ENCODE measurements around the gene AKNA. TPM values are rescaled to one million over a fixed set of nuclear protein-coding genes. Genes with fewer than 3 reads are reported as not detected.

The AKNA gene
- total and polyA plus RNA-seq, 2 of the 8 experiments (the other 6 are each of a cell fraction or from before 2014, with no cell fraction given): 21.0 to 27.4 TPM

- Histone ChIP-seq H2BK5ac (ENCODE audit: low read depth, low read length) (0 out of 2 replicates have a peak overlapping the region, but pooled peaks have one; percentile 7), H3K79me2 (ENCODE audit: control insufficient read depth in 1 of 2, insufficient read depth in 2 of 2, low read length in 2 of 2) (peaks cover 0 to 3% of the 10 kb centered on the region in 2 experiments; a peak in 1 of 4 replicates), H4K5ac (ENCODE audit: insufficient read length, low read depth, low read length) (peak overlapping the region; percentile 62), H3K23me2 (ENCODE audit: low read depth, low read length) (peaks cover 6% of the 10 kb centered on the region; the same call in 1 of the 2 replicates), H3K23ac (ENCODE audit: insufficient read length) (no peak overlapping the region), H3K4me2 (ENCODE audit: insufficient read depth in 1 of 2, low read depth in 2 of 2, low read length in 2 of 2) (peak overlapping the region; percentile 71 to 85), H2BK15ac (ENCODE audit: low read length) (no peak overlapping the region), H4K20me1 (replicated peaks in 1 of 2; ENCODE audit: control insufficient read depth in 1 of 2, insufficient read depth in 2 of 2, low read length in 2 of 2) (peaks cover 0 to 1% of the 10 kb centered on the region in 2 experiments), H2AFZ (ENCODE audit: low read length) (no peak overlapping the region), H3K27ac (ENCODE audit: low read depth, low read length) (no peak overlapping the region), H3K27me3 (replicated peaks in 1 of 4; ENCODE audit: control insufficient read depth in 3 of 4, extremely low read depth in 1 of 4, insufficient read depth in 3 of 4, low read length in 3 of 4) (no peaks in the 10 kb centered on the region), H3K4ac (replicated peaks; ENCODE audit: insufficient read length, low read depth, low read length) (no peak overlapping the region), H3K14ac (ENCODE audit: insufficient read length) (no peak overlapping the region), H4K91ac (replicated peaks; ENCODE audit: insufficient read length, low read length) (peak overlapping the region; percentile 18), H3K56ac (replicated peaks; ENCODE audit: insufficient read length, low read depth, low read length) (no peak overlapping the region), H3K4me3 (ENCODE audit: extremely low read depth in 1 of 4, insufficient read depth in 2 of 4, low read depth in 3 of 4, low read length in 4 of 4) (peak overlapping the region; percentile 45 to 82 (median 60)), H3K9ac (replicated peaks in 1 of 4; ENCODE audit: extremely low read depth in 1 of 4, low read depth in 3 of 4, low read length in 3 of 4) (peak overlapping the region in 3 of 4 experiments; percentile 4 to 47 (median 43); a peak in 5 of 7 replicates), H4K8ac (ENCODE audit: extremely low read depth, insufficient read depth, low read length) (peak overlapping the region; percentile 83; the same call in 1 of the 2 replicates), H2AK5ac (ENCODE audit: low read depth, low read length) (no peak overlapping the region), H3K79me1 (ENCODE audit: low read depth, low read length) (no peaks in the 10 kb centered on the region), H3K9me3 (ENCODE audit: insufficient read depth in 2 of 2, low read depth in 1 of 2, low read length in 1 of 2) (no peaks in the 10 kb centered on the region), H3K18ac (ENCODE audit: extremely low read depth, low read length) (no peak overlapping the region), H2BK12ac (ENCODE audit: low read depth, low read length) (peak overlapping the region; percentile 10; the same call in 1 of the 2 replicates), H2BK120ac (replicated peaks; ENCODE audit: low read depth, low read length) (no peak overlapping the region), H2BK20ac (ENCODE audit: low read length) (no peak overlapping the region), H3K4me1 (replicated peaks in 1 of 4; ENCODE audit: control insufficient read depth in 3 of 4, insufficient read depth in 4 of 4, low read length in 3 of 4) (peaks cover 6 to 17% (median 11%) of the 10 kb centered on the region in 4 experiments; a peak in 6 of 7 replicates), H3K36me3 (ENCODE audit: control insufficient read depth in 2 of 4, insufficient read depth in 4 of 4, low read length in 3 of 4) (peaks cover 0 to 9% (median 0%) of the 10 kb centered on the region in 4 experiments; a peak in 2 of 8 replicates)
- DNase-seq (ENCODE audit: low read depth in 1 of 2, low spot score in 2 of 2): no peak
- POLR2A ChIA-PET (ENCODE audit: partially characterized antibody): interaction anchor here (0.7 to 5.5 kb wide), 19 partner anchors 9 to 987 kb away, joined by 3 to 38 read pairs (median 4); partner anchors contain the start of genes AKNA, C9orf43 and POLE3
- WGBS, 2 experiments (ENCODE audit: extremely low coverage in 1 of 2, insufficient coverage in 1 of 2, insufficient read length in 1 of 2, insufficient replicate concordance in 2 of 2, low coverage in 1 of 2, low lambda C conversion rate in 2 of 2, missing lambda C conversion rate in 1 of 2): 23% methylated on average over 14 of the region's 14 CpGs; no CpG with 5 or more reads in 1 of the 2 experiments
- CTCF ChIA-PET (ENCODE audit: partially characterized antibody): interaction anchor here (0.8 to 1.7 kb wide), 6 partner anchors 9 to 289 kb away, joined by 3 to 7 read pairs (median 4); no protein-coding TSS in a partner anchor
- FAIRE-seq: no peak
- TF ChIP-seq ASH2L (IDR thresholded peaks at IDR 0.05; ENCODE audit: low read length): peak; percentile 40
- no peak for TF ChIP-seq SIN3A (conservative IDR thresholded peaks at IDR 0.05 in 1 of 2, IDR thresholded peaks at IDR 0.05 in 1 of 2; ENCODE audit: low read depth in 1 of 2, low read length in 2 of 2)
- 0 out of 2 replicates have a peak, but pooled peaks have one; percentile 33 for TF ChIP-seq RBBP5 (IDR thresholded peaks at IDR 0.05; ENCODE audit: borderline replicate concordance, low read depth, low read length)
- TF ChIP-seq SIRT6 (IDR thresholded peaks at IDR 0.05; ENCODE audit: low read length): no peak
- no peak for TF ChIP-seq EP300 (IDR thresholded peaks at IDR 0.05; ENCODE audit: borderline replicate concordance in 1 of 2, low read depth in 2 of 2, low read length in 2 of 2)
- TF ChIP-seq KDM1A (IDR thresholded peaks at IDR 0.05; ENCODE audit: borderline replicate concordance, low read length): peak; percentile 98
- no peak for TF ChIP-seq RAD21 (IDR thresholded peaks at IDR 0.05 in 1 of 2, conservative IDR thresholded peaks at IDR 0.05 in 1 of 2; ENCODE audit: low read depth in 2 of 2, low read length in 2 of 2)
- peak in 1 of 2 experiments; percentile 87; a peak in 2 of 4 replicates for TF ChIP-seq HDAC2 (IDR thresholded peaks at IDR 0.05; ENCODE audit: borderline replicate concordance in 1 of 2, low read depth in 2 of 2, low read length in 2 of 2)
- TF ChIP-seq MAX (IDR thresholded peaks at IDR 0.05): no peak
- 0 out of 2 replicates have a peak, but pooled peaks have one; percentile 21 for TF ChIP-seq POLR2AphosphoS5 (IDR thresholded peaks at IDR 0.05; ENCODE audit: low read depth, low read length)
Measured at GRCh38 chr9:114397219-114397847, 9.6 kb upstream of the AKNA start.
